ENCODE data around the gene MFSD11.
"Not testable (repeated sequence)": the region's sequence is repeated elsewhere in the genome, so short reads cannot be mapped to it uniquely, and the experiment has no call there.

MFSD11 gene

DNA sequence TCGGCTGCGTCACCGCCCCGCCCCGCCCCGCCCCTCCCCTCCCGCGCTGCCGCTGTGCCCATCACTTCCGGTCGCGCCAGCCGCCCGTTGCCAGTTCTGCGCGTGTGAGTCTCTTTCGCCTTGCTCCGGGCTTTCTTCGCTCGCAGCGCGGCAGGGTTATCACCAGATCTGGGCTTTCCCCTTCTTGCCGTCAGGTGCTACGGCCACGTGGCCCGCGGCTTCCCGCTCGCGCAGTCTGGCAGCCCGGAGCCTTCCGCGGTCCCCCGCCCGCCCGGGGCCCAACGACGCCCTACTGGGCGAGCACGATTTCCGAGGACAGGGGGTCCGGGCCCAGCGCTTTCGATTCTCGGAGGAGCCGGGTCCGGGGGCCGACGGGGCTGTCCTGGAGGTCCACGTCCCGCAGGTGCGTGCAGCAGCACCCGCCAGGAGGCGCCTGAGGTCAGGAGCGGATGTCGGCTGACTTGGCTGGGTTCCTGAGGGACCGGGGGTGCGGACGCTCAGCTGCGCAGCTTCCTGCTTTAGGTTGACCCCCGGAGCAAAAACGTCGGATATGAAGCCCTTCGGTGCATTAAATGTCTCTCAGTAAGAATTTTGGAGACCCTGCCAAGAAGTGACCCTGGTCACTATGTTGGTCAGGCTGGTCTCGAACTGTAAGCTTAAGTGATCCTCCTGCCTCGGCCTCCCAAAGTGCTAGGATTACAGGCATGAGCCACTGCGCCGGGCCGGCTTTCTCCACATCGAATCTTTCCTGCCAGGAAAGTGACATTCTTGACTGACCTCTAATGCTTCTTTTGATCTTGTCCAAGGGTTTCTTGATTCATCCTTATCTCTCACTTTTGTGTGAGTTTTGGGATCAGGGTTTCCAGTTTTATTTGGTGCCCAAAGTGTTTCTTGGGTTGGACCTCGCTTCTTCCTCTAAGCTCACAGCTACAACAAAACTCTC, 10.9 kb upstream of the MFSD11 start, which contains the start of gene METTL23:
Gene METTL23 (plus strand): TSS at position 64 of the 943 bp plus-strand sequence. CDS start 2,872 bp downstream, outside the sequence.
- DNase-seq: peak; percentile 72

DNA sequence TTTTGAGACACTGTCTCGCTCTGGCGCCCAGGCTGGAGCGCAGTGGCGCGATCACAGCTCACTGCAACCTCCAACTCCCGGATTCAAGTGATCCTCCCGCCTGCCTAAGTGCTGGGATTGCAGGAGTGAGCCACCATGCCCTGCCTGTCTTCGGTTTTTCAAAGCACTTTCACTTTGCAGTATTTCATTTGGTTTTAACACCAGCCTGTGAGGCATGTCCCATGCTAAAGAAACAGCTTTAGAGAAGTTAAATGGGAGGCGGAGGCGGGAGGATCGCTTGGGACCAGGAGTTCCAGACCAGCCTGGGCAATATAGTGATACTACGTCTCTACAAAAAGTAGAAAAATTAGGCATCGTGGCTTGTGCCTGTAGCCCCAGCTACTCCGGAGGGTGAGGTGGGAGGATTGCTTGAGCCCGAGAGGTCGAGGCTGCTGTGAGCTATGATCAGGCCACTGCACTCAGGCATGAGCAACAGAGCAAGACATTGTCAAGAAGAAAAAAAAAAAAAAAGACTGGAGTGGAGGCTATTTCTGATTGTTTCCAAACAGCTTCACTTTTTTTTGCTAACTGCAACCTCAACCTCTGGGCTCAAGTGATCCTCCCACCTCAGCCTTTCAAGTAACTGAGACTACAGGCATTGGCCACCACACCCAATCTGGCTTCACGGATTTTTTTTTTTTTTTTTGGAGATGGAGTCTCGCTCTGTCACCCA, 10.0 kb upstream of the MFSD11 start:
- no peak for DNase-seq

DNA sequence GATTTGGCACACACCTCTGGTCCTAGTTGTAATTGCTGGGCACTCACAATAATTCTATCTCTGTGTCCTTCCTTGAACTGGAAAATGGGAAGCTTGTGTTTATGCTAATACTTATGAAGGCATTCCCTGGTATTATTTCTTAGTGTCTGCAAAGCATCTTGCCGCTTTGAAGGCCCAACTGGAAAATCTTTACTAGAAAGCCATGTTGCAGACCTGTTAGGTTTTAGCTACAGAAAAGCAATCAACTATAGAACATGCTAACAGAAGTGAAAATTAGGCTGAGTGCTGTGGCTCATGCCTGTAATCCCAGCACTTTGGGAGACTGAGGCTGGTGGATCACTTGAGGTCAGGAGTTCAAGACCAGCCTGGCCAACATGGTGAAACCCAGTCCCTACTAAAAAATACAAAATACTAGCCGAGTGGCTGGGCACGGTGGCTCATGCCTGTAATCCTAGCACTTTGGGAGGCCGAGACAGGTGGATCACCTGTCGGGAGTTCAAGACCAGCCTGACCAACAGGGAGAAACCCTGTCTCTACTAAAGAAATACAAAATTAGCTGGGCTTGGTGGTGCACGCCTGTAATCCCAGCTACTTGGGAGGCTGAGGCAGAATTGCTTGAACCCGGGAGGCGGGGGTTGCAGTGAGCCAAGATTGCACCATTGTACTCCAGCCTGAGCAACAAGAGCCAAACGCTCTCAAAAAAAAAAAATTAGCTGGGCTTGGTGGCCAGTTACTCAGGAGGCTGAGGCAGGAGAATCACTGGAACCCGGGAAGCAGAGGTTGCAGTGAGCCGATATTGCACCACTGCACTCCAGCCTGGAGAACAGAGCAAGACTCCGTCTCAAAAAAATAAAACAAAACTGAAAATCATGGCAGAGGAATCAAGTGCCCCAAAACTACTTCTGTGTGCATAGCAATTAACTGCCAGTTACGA, 5.9 kb upstream of the MFSD11 start:
- DNase-seq: not testable (repeated sequence)

DNA sequence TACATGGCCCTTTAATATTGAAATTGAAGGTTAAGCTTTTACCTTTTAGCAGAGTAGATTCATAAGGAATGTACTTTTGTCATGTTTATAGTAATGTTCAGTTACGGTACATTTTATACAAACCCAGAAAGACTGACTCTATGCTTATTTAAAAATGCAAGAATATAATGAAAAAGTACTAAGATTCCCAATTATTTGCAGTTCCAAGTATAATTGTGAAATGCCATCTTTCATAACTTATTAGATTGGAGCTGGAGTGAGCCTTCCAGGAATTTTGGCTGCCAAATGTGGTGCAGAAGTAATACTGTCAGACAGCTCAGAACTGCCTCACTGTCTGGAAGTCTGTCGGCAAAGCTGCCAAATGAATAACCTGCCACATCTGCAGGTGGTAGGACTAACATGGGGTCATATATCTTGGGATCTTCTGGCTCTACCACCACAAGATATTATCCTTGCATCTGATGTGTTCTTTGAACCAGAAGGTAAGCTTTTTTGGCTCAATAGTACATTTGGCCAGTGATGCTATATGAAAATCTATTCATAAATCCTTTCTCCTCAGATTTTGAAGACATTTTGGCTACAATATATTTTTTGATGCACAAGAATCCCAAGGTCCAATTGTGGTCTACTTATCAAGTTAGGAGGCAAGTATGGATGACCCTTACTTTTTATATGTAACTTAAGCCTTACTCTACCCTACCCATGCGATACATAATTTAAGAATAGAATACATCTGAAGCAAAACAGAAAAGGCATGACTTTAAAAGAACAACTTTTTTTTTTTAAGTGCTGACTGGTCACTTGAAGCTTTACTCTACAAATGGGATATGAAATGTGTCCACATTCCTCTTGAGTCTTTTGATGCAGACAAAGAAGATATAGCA, 4.9 kb upstream of the MFSD11 start:
- no peak for DNase-seq

DNA sequence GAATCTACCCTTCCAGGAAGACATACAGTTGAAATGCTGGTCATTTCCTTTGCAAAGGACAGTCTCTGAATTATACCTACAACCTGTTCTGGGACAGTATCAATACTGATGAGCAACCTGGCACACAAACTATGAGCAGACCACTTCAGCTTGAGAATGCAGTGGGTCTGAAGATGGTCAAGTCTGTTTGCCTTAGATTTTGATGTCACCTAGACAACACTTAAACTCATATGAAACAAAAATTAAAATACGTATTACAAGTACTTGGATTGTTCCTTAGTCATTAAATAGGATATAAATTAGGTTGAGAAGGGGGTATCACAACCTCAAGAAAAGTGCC, 4.3 kb upstream of the MFSD11 start:
- no peak for DNase-seq

DNA sequence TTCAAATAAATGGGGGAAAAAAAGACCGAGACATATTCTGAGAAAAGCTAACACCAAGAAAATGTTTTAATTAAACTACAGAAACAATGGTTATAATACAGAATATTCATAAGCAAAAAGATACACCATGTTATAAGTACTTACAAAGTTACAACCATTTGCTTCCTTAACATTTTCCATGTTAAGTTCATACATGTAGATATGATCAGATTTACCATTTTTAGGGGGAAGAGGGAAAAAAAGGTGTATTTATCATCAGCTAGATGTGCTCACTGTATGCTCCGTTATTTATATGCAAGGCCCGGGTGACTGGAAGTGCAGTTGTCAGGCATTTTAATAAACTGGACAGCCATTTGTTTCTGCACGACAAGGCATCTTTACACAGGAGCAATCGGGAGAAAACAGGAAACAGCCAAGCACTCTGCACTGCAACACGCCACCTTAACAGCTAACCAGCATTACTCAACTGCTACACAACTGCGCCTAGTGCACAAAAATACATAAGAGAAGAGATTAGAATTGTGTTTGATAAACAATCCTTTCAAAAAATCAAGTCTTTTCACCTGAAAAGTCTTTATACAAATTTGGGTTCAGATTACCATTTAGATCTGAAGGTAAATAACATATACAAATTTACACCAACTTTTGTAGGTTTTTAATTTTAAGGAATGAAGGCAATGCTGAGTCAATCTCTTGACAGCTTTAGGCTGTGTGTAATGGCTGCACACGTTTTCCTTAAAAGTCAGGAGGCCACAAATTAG, 3.7 kb upstream of the MFSD11 start:
- peak; percentile 8 for DNase-seq

DNA sequence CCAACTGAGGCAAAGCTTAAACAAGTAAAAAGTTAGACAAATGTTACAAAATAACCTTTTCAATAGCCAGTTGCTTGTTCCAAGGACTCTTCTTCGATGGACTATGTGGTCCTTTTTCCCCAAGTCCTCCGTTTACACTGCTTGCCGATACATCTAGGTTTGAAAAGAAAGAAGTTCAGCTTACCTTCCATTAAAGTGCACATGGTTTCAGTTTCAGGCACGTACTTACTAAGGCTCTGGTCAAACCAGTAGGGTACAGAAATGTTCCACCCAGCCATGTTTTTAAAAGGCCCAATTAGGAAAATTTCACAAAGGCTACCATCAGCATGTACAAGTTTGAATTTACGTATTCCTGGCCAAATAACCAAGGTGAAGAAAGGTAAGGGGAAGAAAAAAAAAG, 2.9 kb upstream of the MFSD11 start:
- peak; percentile 19 for DNase-seq

DNA sequence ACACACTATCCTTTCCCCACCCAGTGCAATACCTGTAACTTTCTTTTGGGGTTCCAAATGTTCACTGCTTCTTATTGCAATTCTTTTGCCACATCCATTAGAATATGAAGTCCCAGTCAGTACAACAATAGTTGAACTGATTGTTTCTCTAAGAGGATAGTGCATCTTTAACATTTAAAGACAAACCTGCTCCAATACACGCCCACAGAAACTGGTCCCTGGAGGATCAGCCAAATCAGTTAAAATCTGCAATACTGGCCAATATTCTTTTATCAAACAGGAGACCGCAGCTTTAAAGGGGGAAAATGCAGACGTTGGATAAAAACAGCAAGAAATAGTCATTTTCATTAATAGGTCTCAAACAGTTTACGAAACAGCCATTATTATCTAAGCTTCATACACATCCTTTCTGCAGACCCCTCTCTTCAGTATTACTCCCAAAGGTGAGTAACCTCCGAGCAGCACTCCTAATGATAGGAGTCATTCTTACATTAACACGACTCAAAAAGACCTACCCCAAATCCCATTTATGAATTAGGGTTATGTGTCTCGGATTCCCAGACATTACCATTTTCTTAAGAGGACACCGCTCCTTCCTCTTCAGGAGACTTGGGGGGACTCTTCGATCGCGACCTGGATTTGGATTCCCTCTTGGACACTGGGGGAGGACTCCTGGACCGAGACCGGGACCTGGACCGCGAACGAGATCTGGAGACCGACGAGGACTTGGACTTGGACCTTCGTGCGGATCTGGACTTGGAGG, 2.2 kb upstream of the MFSD11 start:
- no peak for DNase-seq

DNA sequence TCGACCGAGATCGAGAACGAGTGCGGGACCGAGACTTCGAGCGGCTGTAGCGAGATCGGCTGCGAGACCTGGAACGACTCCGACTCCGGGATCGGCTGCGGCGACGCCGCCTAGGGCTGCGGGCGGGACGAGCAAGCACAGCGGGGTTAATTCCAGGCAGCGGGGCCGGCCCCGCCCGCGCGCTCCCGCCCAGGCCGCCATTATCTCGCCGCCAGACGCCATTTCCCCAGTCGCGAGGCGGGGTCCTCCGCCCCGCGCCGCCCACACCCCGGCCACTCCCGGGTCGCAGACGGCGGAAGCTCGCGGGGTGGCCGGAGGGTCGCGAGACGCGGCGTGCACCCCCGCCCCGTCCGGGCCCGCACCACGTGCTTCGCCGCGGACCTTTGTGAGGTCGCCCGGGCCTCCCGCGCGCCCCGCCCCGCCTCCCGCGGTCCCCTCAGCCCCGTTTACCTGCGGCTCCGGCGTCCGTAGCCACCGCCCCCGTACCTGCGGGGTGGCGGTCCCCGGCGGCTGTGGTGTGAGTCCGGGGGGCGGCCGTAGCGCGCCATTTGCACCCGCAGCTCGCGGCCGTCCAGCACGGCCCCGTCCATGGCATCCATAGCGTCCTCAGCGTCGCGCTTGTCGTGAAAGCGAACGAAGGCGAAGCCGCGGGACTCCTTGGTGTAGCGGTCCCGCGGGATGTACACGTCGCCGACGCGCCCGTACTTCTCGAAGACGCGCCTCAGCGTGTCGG, 1.4 kb upstream of the MFSD11 start:
- DNase-seq: peak; percentile 67

DNA sequence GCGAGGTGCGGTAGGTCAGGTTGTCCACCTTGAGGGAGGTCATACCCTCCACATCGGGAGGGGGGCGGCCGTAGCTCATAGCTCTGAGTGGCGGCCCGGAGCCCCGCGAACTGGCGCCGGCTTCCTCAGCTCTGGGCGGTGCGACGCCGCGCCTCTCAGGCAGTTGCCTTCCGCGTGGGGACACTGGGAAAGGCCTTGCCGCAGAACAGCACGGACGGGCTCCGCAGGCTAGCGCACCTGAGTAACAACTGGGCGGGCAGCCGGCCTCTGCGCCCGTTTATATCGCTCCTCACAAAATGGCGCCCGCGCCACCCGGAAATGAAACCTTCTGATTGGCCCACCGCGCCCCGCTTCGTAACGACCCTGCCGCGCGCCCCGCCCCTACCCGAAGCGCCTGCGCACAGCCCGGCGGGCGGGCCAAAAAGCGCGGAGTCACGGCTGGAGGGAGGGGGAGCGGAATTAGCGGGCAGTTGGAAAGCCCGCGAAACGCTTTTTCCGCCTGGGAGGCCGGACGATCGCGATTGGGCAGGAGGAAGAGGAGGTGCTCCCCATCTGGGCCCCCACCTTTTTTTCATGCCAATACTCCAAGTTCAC, 740 bp upstream of the MFSD11 start, which contains the start of gene SRSF2:
Gene SRSF2 (minus strand): TSS at position 250 of the 594 bp plus-strand sequence. CDS start 171 bp downstream, at position 79.
- peak; percentile 99 for DNase-seq

DNA sequence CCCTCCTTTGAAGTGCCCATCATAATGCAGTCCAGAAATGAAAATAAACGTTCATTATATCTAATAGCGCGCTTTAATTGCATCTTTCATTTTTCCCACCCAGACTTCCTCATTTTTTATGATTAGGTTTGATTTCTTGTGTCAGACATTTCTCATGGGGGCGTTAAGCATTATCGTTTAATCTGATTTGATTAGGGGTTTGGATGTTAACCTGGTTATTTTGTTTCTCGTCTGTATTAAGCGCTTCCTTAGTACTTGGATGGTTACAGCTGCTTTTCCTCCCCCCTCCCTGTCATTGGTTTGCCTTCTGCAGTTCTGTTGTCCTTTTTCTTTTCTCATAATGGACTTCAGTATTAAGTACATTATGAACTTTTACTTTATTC, 540 bp downstream of the MFSD11 start:
- DNase-seq: no peak

DNA sequence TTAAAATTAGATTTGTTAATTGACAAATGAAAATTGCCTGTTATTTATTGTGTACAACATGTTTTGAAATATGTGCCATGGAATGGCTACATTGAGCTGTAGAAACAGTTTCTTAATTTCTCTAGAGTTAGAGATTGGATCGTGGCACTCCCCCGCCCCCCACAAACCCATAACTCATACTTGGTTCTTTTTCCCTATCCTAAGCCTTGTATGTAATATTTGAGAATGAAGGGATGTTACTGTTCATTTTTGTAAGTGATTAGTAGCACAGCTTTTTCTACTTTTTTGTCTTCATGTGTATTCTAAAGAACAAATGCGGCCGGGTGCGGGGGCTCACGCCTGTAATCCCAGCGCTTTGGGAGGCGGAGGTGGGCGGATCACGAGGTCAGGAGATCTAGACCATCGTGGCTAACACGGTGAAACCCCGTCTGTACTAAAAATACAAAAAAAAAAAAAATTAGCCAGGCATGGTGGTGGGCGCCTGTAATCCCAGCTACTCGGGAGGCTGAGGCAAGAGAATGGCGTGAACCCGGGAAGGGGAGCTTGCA, 1.7 kb downstream of the MFSD11 start:
- not testable (repeated sequence) for DNase-seq

DNA sequence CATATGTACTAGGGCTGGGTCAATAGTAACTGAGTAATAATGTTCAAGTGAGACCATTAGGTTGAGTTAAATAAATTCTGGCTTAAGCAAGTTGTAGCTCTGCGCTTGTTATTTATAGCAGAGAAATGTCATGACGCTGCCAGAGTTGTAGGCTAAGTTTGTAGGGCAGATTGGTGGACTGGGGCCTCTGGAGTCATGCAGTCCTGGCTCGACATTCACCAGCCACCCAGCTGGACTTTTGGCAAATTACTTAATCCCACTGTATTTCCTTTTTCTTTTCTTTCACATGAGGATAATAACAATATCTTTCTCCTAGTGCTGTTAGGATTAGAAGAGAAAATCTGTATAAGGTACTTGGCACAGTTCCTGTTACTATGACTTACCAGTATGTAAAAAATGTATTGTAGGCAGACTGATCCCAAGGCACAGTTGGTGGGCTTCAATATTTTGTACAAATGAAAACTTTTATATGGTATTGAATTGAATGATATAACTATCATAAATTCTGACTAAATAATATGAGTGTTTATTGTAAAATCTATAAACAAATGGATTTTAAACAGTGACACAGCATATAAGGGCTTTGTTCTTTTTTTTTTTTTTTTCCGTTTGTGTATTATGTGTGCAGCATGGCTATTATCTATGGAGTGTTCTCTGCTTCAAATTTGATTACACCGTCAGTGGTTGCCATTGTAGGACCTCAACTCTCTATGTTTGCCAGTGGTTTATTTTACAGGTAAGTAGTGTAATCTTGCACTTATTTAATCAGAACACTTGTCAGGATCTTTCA, 2.6 kb downstream of the MFSD11 start:
- DNase-seq: no peak

DNA sequence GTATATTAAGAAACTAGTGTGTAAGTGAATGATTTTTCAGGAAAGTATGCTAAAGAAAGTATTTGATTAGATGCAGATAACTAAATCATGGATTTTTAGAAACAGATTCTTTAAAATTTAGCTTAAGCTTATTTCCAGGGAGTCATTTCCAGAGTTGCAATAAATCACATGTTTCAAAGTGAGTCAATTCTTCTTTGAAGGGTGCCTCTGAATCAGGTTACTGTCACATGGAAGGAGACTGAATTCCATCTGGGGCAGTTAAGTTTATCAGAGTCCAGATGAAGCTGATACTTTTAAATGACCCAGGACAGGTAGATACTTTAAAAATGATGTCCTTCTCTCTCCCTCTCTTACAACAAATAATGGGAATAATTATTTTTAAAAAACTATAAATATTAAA, 5.0 kb downstream of the MFSD11 start:
- no peak for DNase-seq

DNA sequence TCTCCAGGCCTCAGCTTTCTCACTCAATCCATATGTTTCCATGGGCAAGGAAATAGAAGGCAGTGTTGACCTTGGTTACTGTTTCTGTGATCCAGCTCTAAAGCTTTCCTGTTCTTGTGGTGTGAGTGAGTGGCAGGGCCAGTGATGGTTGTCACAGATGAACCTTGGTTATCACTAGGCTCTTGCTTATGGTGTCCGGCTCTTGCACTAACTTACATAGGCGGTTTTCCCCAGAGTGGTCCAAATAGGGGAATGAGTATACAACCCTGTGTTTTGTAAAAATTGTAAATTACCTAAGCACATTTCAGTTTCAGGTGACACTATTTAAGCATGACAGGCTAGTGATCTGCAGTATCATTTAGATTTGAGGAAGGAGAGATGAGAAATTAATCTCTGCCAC, 6.8 kb downstream of the MFSD11 start:
- no peak for DNase-seq

DNA sequence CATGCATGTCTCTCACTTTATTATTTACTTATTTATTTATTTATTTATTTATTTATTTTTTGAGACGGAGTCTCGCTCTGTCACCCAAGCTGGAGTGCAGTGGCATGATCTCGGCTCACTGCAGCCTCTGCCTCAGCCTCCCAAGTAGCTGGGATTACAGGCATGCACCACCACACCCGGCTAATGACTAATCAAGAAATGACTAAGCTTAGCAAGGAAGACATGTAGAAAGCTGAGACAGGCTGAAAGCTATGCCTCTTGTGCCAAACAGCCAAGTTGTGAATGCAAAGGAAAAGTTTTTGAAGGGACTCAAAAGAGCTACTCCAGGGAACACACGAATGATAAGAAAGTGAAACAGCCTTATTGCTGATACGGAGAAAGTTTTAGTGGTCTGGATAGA, 7.9 kb downstream of the MFSD11 start:
- not testable (repeated sequence) for DNase-seq

DNA sequence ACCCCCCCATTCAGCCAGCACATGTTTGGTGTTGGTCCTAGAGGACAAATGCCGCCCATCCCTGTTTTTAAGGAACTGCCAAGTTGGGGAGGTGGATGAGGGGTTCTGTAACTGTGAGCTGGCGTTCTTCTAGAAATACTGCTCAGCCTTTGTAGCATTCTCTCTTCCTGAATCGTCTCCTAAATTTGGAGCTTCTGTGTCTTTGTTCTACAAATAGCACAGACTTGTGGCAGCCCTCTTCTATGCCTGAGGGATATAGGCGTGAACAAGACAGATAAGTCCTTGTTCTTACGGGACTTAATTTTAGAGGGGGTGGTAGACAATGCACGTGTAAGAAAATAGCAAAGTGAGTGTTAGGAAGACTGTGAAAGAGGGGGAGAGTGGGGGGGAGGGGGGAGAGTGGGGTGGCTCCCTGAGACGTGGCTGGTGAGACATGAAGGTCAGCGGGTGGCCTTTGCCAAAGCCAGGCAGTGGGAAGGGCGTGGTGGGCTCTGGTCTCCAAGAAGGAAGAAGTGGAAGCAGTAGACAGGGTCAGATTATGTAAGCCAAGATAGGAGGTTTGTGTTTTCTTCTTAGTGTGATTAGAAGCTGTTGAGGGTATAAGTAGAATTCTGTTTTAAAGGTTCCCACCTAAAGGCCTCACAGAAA, 9.9 kb downstream of the MFSD11 start:
- DNase-seq: no peak

All from NCI-H146 (cell line).